NCI-H524 (cell line): Measurements from ENCODE around the gene AFF3.
"Not testable (repeated sequence)": the region's sequence is repeated elsewhere in the genome, so short reads cannot be mapped to it uniquely, and the experiment has no call there.

Source experiments
- DNase-seq, 2 experiments: peaks; one replicate each; lab custom pipeline; 2025; lab: John Stamatoyannopoulos, UW

AFF3 gene

DNA sequence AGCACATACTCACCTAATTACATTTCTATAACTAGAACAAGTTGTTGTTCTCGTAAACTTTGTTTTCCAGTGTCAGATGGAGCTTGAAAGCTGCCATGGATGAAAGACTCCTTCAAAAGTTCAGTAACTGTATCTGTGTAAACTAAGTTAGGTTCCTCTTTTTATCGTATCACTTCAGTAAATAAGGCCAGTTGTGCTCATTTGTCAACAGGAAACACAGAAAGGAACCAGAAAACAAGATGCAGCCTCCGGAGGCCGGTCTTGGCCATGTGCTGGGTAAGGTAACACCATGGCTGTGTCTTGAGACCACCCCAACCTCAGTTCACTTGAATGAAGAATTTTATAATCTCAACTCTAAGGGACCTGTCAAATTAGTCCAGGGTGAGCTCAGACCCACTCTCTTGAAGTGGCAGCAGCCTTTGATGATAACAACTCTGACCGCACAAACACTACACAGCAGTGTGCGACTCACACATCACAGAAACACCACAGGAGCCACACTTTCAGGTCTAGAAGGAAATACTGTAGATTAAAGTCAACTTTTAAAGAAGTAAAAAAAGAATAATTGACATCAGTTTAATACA, 213.8 kb downstream of the AFF3 start:
- DNase-seq, result no peak

DNA sequence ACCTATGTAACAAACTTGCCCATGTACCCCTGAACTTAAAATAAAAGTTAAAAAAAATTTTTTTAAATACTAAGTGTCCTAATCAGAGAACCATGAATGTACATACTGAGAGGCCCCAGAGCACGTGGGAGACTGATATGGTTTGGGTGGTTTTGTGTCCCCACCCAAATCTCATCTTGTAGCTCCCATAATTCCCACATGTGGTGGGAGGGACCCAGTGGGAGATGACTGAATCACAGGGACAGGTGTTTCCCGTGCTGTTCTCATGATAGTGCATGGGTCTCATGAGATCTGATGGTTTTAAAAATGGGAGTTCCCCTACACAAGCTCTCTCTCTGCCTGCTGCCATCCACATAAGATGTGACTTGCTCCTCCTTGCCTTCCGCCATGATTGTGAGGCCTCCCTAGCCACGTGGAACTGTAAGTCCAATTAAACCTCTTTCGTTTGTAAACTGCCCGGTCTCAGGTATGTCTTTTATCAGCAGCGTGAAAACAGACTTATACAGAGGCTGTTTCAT, 214.6 kb downstream of the AFF3 start:
- not testable (repeated sequence) for DNase-seq

GRCh38 chr2:99926986-99927385, 215.4 kb downstream of the AFF3 start:
- no peak for DNase-seq

DNA sequence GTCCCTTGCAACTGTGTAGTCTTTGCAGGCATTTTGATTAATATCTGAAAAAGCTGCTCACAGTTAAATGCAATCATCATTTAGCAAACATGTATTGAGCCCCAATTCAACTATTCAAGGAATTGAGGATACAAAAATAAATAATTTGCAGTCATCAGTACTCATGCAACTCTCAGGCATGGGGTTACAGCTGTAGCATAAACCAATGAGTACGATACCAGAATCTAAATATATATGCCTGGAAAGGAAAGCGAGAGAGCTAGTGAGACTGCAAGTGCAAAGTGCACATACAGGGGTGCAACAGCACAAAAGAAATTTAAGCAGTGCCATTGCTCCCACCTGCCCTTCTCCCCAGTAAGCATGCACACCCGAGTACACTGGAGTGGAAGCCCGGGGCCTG, 216.4 kb downstream of the AFF3 start:
- no peak for DNase-seq

DNA sequence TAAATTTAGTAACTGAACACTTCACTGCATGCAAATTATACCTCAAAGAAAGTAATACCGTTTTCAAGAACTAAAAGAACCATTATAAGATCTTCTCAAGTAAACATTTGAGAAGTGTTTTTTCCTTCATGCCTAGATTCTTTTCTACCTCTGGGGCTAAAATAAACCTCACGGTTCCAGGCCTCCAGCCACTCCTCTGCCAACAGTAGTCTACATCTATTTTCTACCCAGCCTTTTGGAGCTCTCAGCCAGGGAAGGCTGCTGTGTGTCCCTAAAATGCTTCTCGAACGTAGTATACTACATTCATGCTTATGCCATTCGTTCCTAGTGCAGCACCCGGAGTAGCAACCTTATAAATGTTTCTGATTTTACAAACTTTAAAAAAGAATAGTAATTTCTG, 219.7 kb downstream of the AFF3 start:
- no peak for DNase-seq

DNA sequence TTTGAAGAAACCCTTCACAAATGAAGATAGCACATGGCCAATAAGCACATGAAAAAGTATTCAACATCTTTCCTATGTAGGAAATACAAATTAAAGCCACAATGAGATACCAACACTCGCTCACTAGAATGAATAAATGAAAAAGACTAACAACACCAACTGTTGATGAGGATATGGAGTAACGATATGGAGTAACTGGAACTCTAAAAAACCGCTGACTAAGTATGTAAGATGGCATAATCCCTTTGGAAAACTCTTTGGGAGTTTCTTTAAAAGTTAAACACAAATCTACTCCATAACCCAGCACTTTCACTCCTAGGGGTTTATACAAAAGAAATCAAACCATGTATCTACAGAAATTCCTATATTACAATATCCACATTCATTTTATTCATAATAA, 220.5 kb downstream of the AFF3 start:
- DNase-seq, result no peak

DNA sequence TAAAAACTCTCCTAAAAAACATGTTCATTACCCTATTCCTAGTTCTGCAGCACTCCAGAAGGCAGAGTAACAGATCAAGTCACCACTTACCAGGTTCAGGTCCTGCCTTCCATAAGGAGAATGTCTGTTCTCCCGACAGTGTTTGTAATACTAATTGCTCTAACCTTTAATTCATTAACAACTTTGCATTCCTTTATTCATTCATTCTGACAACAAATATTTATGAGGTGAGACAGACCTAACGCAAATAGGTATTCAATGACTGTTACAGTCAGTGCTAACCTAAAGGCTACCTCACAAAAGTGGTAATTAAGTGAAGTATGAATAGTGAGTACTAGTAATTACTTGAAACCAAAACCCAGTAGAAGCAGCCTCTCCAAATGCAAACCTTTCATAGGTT, 224.0 kb downstream of the AFF3 start:
- no peak for DNase-seq

DNA sequence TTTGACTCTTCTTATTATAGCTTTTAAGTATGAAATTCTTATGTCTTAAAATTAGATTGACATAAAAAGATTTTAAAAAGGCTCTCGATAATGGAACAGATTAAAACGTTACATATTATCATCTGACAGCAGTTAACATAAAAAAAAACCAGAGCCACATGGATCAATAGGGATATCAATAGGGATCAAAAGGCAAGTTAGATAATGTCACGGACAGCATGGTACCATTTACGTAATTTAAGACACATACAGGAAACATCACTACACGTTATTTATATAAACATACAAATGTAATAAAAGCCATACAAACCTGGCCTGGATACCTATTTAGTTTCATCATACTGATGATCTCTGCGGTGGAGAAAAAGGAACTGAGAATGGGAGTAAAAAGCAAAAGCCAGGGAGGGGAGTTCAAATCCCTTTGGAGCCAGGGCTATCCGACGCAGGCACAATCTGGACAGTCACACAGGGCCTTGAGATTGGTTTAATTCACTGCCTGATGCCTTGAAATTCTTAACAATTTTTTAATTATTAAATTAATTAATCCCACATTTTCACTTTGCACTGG, 227.2 kb downstream of the AFF3 start:
- DNase-seq, result no peak

- DNase-seq, result no peak
Measured at GRCh38 chr2:99911736-99912135, 230.7 kb downstream of the AFF3 start.

DNA sequence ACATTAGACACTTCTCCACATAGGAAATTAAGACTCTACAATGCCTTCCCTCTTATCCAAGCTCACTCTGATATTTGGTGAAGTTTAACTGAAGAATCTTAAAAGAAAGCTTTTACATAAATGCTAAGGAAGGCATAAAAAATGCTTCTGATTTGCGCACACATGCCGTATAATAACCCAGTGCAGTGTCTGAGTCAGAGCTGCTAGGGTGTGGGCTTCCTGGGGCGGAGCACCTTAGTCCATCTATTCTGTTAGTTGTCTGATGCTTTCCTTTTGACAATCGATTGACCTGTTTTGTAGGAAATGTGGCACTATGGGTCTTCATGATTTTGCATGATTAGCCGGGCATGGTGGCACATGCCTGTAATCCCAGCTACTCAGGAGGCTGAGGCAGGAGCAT, 231.5 kb downstream of the AFF3 start:
- DNase-seq, result no peak

DNA sequence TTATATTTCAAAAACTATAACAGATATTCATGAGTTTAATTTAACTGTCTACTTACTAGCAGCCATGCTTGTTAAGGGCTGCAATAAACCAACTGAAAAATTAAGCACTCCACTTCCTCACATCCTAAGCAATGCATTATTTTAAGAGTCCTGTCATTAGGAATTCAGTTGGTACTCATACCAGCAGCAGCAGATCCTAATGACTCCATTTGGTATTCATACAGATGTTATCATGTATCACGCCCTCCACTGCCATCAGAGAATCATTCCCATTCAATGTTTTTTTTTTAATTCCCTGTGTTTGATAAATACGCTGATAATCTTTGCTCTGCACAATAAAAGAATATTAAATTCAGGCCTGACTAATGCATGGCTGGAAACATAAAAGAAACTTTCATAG, 236.8 kb downstream of the AFF3 start:
- no peak for DNase-seq

DNA sequence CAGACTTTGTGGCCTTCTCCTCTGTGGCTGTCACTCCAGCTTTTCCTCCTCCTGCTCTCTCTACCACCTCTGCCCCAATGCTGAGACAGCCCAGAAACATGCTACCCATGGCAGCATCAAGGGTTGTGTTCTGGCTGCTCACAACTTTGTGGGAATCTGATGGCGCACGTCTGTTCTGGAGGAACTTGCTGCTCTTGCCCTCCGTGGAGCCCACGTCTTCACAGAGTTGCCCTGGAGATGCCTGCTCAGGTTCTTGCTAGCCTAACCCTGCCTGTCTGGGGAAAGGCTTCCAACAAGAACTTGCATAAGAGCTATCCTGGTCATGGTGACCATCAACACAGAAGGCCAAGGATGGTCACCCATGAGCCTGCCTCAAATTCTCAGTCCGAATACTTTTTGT, 237.4 kb downstream of the AFF3 start:
- DNase-seq, result no peak

- DNase-seq, result no peak
Measured at GRCh38 chr2:99903981-99904380, 238.4 kb downstream of the AFF3 start.

DNA sequence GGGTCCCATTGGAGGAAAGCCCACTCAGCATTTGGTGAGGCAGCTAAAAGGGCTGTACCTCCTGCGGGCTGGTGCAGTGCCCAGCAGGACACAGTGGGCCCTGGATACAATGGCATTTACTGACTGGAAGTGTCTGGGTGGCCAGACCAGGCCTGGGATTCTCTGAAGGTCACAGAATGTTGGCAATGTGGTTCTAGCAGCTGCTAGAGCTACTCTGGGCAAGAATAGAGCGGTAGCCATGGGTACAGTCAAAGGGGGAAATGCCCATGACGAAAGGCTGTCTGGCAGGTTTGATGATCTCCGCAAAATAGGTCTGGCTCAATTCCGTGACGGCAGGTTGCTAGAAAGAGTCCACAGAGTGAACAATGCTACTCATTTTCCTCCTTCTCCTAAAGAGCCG, 241.8 kb downstream of the AFF3 start:
- no peak for DNase-seq

DNA sequence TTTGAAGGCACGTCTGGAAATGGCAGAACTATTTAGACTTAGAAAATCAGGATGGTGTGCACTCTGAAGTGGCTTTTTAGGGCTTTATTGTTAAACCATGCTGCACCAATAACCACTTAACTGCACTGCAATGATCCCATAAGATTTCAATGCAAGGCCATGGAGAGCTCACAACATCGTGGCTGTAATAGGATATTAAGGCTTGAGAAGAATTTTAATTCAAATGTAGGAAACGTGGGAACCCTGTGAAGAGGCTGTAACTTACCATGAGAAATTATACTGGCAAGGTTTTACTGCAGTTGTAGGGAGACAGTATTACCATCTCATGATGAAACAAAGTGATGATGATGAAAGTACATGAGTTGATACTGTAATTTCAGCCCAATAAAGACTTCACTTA, 242.5 kb downstream of the AFF3 start:
- no peak for DNase-seq

DNA sequence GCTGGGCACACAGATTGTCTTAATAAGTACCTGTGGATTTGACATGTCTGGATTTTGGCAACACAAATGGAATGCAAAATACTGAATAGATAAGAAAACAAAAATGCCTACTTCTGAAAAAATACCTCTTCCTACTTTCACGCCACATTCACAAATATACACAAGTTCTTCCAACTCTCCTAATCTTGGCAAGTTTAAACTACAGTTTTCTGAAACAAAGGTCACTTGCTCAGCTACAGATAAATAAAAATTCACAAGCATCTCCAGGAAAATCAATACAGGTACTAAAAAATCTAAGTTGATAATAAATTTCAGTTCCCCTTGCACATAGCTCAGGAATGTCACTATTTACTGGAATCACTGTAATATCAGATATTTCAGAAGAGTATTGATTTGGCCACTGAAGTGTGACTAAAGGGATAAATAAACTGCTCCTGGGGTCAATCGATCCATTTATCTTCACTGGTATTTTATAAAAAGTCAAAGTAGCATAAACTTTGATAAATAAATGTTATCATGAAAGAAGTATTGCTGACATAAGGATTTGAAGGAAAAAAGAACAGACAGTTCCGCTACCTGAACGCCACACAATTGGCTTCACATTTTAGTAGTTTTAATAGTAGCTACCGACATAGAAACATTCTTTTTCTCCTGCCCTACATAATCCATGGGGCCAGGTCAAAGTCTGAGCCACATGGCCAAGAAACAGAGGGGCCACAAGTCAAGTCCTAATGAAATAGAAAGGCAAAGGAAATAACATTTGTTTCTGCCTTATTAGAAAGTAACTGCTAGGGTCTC, 243.1 kb downstream of the AFF3 start:
- DNase-seq, result no peak

- DNase-seq, result no peak
Measured at GRCh38 chr2:99898336-99899048, 243.9 kb downstream of the AFF3 start.

DNA sequence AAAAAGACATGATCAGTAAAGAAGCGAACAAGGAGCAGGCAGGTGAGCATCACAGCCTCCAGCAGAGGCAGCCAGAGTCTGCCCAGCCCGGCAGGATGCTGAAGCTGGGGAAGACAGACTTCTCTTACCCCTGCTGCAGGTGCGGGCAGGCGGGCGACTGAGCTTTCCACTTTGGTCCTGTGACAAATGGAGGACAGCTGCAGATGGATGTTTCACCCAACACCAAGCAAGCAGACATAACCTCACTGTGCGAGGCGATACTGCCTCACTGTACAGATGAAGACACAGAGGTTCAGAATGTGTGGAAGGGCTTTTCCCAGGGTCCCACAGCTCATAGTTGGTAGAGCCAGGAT, 251.0 kb downstream of the AFF3 start:
- no peak for DNase-seq

DNA sequence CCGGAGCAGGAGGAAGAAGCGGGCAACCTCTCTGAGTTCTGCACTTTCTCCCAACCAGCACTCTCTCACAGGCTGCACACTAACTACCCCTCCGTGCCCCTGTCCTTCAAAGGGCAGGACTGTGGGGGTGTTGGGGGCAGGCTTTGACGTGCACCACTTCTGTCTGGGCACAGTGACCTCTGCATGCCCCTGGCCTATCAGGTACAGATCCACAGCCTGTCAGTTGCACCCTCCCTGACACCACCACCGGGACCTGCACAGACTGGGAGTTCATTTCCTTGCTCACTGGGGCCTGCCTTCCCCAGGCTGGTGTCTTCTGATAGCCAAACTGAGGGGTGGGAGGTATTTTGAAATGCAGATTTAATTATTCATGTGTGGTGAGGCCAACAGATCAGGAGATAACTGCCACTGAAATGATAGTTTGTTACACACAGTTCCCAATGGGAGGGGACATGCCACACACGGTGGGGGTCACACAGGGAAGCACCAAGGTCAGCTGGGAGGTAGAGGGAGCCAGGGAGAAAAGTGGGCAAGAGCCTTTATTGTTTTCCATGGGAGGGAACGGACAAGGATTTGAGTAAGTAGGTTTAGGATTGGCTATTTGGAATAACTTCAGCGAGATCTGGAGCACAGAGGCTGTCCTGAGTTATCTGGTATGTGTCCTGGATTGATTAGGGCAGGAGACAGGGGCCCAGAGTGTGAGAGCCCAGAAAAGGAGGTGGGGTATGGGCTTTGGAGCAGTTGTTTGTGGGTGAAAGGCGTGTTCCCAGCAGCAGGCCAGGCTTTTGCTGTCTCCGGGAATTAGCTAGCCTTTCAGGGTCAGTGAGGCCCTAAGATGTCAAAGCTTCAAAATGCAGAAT, 251.6 kb downstream of the AFF3 start:
- DNase-seq, result no peak

GRCh38 chr2:99888617-99889016, 253.8 kb downstream of the AFF3 start:
- DNase-seq, result no peak

DNA sequence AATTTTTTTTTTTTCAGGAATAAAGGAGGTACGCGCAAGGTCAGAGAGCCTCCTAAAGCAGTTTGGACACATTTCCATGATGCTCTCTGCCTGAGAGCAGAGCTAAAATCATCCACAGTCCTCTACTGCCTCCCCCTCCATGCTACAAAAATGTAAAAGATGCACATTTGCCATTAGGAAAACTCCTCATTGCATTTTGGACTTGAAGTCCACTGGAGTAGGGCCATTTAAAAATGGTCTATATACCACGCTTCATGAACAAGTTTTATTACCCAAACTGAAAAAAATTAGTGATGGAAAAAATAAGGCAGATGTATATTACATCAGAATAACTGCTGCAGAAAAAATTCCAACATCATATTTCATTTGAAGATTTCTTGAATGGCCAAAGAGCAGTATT, 256.0 kb downstream of the AFF3 start:
- no peak for DNase-seq

DNA sequence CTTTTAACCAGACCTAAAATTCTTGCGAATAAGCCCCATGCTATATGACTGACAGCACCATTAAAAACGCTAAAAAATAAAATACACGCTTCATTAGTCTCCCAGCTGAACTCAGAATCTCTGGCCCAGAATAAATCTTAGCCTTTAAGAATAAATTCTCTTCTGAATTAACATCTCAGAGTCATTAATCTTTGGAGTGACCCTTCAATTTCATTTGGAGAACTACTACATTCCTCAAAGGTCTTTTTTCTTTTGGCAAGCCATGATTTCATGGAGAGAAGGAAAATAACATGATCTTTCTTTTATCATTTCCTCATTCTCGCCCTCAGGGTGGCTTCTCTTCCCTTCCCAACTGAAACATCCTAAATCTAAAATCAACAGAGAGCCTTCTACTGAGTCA, 259.0 kb downstream of the AFF3 start:
- DNase-seq, result no peak
